H7 (cell line): Measurements from ENCODE around the gene OXLD1. TPM values are rescaled to one million over a fixed set of nuclear protein-coding genes. Genes with fewer than 3 reads are reported as not detected.
"Not testable (repeated sequence)": the region's sequence is repeated elsewhere in the genome, so short reads cannot be mapped to it uniquely, and the experiment has no call there.

ENCODE experiments used
- DNase-seq: peaks from one replicate; pipeline ENCODE4 v3.0.0; 2012
- H3K27me3 ChIP-seq: 2 replicates; pipeline ENCODE4 v1.6.0; 2011; ENCODE audit warnings: mild to moderate bottlenecking, low read length; ENCODE audit not compliant: control insufficient read depth, insufficient read depth
- H3K36me3 ChIP-seq: replicated peaks from 2 replicates; pipeline ENCODE4 v1.5.1; 2011; ENCODE audit warnings: low read length; ENCODE audit not compliant: control insufficient read depth, insufficient read depth
- H3K4me3 ChIP-seq: 2 replicates; pipeline ENCODE4 v1.5.1; 2011; ENCODE audit warnings: low read depth, mild to moderate bottlenecking, control low read depth, low read length, moderate library complexity; ENCODE audit not compliant: insufficient read depth
- total RNA-seq: library from RNA; depleted of rRNA; stranded (reverse); fragments of >200 nt; shearing (Covaris generic); gene quantifications from 2 replicates; pipeline ENCODE4 v1.2.3, GENCODE V29; 2014

The OXLD1 gene
- total RNA-seq, 1 experiment from 2014 or later: 115 TPM

DNA sequence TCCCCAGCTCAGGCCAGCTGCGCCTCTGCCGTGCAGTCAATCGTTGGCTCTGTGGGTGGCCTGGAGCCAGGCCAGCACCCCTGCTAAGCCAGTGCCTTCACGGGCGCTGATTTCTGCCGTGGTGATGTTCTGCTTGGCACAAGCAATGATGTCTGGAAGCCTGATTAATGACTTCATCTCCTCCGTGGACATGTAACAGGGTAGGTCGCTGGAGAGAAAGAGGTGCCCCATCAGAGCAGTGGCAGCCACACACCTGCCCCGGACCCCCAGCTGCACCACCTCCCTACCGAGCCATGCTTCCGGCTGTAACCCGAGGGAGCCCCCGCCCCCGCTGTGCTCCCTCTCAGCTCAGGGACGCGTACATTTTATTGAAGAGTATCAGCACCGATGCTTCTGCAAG is 15.3 kb upstream of the OXLD1 start:
- H3K36me3 ChIP-seq: peaks cover 8% of the 10 kb centered on the region
- H3K4me3 ChIP-seq: no peak overlapping the region
- H3K27me3 ChIP-seq: no peaks in the 10 kb centered on the region
- DNase-seq: peak; percentile 41

DNA sequence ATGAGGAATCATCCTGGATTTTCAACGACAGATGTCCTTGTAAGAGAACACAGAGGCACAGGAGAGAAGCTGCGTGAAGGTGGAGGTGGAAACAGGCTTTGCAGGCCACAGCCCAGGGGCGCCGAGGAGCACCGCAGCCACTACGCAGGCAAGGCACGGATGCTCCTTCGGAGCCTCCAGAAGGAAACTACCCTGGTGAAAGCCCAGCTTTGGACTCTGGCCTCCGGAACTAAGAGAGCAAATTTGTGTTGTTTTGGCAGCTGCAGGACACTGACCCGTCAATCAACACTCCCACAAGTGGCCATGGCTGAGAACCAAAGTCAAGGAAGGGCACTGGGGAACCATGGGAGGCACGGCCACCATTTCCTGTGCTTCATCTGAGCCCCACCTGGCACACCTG is 13.7 kb upstream of the OXLD1 start:
- Histone ChIP-seq H3K4me3 (no peak overlapping the region), H3K27me3 (no peaks in the 10 kb centered on the region), H3K36me3 (peaks cover 2% of the 10 kb centered on the region)
- DNase-seq: peak; percentile 36

DNA sequence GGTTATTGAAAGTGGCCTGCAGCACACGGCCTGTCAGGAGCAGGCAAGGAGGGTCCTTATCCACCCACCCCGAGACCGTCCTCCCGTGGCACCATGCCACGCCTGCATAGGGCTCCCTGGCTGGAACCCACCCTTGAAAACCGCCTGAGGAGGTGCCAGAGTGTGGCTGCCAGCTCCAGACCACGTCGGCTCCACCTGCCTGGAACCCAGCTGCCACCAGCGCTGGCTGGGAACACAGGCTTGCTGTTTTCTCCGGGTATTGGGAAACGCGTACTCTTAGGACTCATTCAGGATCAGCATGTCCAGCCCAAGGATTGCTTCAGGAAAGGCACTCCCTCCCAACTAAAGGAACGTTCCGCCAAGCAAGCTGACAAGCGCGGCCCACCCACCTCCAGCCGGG is 10.5 kb upstream of the OXLD1 start:
- H3K36me3 ChIP-seq: peaks cover 14% of the 10 kb centered on the region
- H3K27me3 ChIP-seq: no peaks in the 10 kb centered on the region
- peak; percentile 45 for DNase-seq
- no peak overlapping the region for H3K4me3 ChIP-seq

DNA sequence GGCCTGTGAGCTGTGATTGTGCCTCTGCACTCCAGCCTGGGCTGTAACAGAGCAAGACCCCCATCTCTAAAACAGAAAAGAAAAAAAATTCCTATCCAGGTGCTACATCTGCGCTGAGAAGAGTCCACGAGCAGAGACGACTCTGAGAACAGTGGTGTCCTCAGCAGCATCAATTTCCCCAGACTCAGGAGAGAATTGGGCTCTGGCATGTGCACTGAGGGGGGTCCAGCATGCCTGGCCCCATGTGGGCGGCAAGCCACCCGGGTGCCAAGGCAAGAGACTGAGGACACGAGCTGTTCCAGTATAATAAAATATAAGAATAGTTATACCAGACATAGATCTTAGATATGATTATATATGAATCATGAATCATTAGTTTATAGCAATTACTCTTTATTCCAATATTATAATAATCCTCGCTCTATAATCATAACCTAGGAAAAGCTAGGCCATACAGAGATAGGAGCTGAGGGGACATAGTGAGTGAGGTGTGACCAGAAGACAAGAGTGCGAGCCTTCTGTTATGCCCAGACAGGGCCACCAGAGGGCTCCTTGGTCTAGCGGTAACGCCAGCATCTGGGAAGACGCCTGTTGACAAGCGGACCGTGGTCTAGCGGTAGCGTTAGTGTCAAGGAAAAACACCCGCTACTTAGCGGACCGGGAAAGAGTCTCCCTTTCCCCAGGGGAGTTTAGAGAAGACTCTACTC is 9.3 kb upstream of the OXLD1 start:
- peak; percentile 37 for DNase-seq
- H3K36me3 ChIP-seq: peaks cover 21% of the 10 kb centered on the region
- H3K4me3 ChIP-seq, H3K27me3 ChIP-seq: not testable (repeated sequence)

DNA sequence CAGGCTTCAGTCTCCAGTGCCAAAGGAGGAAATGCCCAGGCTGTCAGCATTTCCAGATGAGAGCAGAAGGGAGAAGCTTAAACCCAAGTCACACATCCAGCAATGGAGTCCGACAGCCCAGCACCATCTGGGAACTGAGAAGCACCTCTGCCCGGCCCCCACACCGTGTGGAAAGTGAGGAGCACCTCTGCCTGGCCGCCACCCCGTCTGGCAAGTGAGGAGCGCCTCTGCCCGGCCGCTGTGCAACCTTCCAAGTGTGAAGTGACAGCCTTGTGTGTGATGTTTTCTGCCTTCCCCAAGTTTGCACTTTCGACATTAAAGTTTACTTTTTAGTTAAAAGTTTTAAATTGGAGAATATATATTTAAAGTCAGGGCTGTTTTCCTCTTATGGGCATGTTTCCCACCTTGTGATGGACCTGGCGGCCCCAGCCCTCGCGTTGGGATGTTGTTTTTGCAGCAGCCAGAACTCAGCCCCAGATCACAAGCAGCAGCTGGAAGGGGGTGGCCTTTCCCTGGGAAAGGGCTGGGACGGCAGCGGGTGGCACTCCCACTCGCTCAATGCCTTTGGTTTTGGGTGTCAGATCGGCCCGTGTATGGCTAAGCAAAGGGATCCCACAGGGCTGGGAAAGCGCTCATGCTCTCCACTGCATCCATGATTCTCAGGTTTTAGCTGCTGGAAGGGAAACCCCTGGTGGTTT is 7.3 kb upstream of the OXLD1 start:
- Histone ChIP-seq H3K36me3 (peaks cover 35% of the 10 kb centered on the region), H3K27me3 (no peaks in the 10 kb centered on the region), H3K4me3 (no peak overlapping the region)
- peak; percentile 32 for DNase-seq

DNA sequence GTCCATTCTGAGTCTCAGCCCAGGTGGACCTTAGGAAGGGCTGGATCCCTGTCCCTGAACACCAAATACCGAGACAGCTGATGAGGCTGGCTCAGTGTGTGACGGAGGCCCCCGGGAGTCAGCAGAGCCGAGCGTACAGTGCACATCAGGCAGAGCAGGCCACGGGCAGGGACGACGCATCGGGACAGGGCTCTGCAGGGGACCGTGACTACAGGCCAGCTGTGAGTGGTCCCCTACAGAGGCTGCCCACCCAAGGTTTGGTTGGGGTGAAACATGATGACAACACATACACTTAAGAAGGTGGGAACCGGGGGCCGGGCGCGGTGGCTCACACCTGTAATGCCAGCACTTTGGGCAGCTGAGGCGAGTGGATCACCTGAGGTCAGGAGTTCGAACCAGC is 6.5 kb upstream of the OXLD1 start:
- no peak overlapping the region for H3K4me3 ChIP-seq
- peaks cover 40% of the 10 kb centered on the region for H3K36me3 ChIP-seq
- no peak for DNase-seq
- H3K27me3 ChIP-seq: no peaks in the 10 kb centered on the region

DNA sequence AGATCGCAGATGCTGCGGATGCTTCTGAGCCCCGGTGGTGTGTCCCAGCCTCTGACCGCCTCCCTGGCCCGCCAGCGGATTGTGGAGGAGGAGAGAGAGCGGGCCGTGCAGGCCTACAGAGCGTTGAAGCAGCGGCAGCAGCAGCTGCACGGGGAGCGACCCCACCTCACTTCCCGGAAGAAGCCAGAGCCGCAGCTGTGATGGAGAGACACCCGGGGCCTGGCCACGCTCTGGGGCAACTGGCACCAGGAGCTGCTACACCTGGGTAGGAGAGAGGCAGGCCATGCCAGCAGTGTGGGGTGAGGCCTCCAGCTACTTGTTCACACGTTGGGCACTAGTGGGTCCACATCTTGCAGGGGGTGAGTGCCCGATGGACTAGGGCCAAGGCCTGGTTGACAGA is 6.1 kb upstream of the OXLD1 start:
- H3K4me3 ChIP-seq: no peak overlapping the region
- peak; percentile 19 for DNase-seq
- H3K36me3 ChIP-seq: peaks cover 40% of the 10 kb centered on the region
- no peaks in the 10 kb centered on the region for H3K27me3 ChIP-seq

DNA sequence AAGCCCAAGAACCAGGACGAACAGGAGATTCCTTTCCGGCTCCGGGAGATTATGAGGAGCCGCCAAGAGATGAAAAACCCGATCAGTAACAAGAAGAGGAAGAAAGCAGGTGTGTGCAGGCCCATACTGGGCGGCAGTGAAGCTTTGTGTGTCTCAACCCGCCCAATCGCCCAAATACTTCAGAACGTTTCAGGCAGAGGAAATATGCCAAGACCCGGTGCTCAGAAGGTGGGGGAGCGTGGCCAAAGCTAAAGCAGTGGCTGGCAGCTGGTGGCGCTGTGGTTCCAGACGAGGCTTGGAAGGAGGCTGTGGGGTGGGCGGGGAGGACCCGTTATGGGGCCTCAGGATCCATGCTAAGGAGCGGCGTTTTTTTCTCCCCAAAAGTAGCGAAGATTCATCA is 1.3 kb upstream of the OXLD1 start:
- DNase-seq: peak; percentile 75
- Histone ChIP-seq H3K36me3 (peaks cover 37% of the 10 kb centered on the region), H3K27me3 (no peaks in the 10 kb centered on the region), H3K4me3 (no peak overlapping the region)

DNA sequence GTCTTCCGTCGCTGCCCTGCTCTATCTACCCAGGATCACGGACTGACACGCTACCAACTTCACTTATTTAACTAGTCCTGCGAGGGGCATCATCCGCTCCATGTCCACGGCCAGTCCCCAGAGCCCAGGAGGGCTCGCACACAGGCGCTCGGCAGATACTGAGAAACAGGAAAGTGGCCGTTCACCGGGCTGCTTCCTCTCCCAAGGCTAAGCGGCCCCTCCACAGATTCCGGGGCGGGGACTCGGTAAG is 388 bp downstream of the OXLD1 start:
- Histone ChIP-seq H3K4me3 (peak overlapping the region; percentile 97), H3K36me3 (peaks cover 20% of the 10 kb centered on the region), H3K27me3 (no peaks in the 10 kb centered on the region)
- DNase-seq: no peak

DNA sequence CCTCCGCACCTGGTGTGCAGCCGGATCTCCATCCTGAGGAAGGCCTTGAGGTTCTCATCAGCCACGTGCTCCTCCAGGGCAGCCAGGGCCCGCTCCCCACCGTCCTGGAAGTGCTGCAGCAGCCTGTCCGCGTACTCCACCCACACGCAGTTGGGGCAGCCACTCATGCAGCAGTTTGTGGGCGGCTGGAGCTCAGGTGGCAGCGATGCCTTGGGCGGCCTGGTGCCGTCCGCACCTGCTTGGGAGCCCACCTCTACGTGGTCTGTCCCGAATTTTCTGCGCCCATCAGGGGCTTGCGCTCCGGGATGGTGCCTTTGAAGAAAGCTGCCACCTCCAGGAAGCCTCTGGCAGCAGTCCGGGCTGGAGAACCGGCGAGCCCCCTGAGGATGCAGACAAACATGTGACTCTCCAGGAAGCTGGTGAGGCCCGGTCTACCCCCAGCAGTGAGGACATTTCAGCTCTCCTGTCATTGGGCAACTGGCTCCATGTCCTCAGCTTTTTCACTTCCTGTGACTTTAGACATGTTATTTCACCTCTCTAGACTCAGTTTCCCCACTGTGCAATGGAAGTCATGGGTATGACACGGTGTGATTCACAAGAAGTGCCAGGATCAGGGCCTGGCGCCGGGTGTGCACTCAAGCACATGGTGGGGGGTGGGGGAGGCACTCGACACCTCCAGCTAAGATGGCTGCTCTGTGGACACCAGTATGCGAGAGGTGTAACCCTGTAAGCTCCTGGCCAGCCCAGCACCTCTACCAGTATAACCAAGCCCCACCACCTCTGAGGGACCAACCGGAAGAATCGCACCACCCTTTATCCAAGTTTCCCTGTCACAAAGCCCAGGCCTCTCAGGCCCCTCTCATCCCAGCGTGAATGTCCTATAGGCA is 957 bp downstream of the OXLD1 start:
- Histone ChIP-seq H3K36me3 (peaks cover 18% of the 10 kb centered on the region), H3K4me3 (peak overlapping the region; percentile 97), H3K27me3 (no peaks in the 10 kb centered on the region)
- peak; percentile 69 for DNase-seq

DNA sequence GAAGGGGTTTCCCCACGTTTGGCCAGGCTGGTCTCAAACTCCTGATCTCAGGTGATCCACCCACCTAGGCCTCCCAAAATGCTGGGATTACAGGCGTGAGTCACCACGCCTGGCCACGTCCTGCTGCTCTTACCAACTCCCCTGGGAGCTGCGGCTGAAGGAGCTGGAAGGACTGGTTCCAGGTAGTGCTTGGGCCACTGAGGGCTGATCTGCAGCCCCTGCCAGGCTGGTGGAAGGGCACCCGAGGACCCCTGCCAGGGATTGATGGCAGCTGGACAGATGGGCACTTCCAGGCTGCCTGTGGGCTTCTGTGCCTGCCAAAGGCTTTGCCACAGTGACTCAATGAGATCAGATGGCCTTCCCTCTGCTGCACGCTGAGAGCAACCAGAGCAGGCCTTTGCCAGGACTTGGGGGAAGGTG is 2.3 kb downstream of the OXLD1 start:
- no peaks in the 10 kb centered on the region for H3K27me3 ChIP-seq
- no peak for DNase-seq
- peaks cover 8% of the 10 kb centered on the region for H3K36me3 ChIP-seq
- no peak overlapping the region for H3K4me3 ChIP-seq

DNA sequence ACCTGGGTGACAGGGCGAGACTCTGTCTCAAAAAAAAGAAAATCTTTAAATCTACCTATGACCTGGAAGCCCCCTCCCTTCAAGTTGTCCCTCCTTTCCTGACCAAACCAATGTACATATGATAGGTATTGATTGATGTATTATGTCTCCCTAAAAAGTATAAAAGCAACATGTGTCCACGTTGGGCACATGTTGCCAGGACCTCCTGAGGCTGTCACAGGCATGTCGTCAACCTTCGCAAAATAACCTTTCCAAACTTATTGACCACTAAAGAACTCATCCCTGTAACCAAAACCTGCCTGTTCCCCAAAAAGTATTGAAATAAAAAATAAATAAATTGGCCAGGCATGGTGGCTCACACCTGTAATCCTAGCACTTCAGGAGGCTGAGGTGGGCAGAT is 4.4 kb downstream of the OXLD1 start:
- no peak overlapping the region for H3K4me3 ChIP-seq
- DNase-seq: no peak
- peaks cover 2% of the 10 kb centered on the region for H3K36me3 ChIP-seq
- H3K27me3 ChIP-seq: no peaks in the 10 kb centered on the region

DNA sequence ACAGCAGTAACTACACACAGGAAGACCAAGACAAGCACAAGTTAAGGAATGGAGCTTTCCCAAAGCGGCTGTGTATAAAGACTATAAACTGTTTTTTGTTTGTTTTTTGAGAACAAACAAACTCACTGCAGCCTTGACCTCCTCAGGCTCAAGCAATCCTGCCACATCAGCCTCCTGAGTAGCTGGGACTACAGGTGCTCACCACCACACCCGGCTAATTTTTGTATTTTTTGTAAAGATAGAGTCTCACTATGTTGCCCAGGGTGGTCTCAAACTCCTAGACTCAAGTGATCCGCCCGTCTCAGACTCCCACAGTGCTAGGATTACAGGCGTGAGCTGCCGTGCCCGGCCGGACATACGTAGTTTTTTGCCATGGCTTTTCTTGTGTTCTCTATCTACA is 6.0 kb downstream of the OXLD1 start:
- Histone ChIP-seq H3K4me3 (no peak overlapping the region), H3K27me3 (no peaks in the 10 kb centered on the region), H3K36me3 (peaks cover 2% of the 10 kb centered on the region)
- DNase-seq: no peak

DNA sequence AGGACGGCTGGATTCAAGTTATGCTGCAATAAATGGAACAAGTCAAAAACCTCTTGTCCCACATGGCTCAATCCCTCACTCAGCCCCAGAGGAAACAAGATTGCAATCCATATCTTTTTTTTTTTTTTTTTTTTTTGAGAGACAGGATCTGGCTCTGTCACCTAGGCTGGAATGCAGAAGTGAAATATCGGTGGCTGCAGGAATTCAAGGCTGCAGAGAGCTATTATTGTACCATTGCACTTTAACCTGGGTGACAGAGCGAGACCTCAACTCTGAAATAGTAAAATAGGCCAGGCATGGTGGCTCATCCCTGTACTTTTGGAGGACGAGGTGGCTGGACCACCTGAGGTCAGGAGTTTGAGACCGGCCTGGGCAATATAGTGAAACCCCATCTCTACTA is 7.4 kb downstream of the OXLD1 start:
- DNase-seq: no peak
- Histone ChIP-seq H3K4me3 (no peak overlapping the region), H3K36me3 (no peaks in the 10 kb centered on the region), H3K27me3 (no peaks in the 10 kb centered on the region)

DNA sequence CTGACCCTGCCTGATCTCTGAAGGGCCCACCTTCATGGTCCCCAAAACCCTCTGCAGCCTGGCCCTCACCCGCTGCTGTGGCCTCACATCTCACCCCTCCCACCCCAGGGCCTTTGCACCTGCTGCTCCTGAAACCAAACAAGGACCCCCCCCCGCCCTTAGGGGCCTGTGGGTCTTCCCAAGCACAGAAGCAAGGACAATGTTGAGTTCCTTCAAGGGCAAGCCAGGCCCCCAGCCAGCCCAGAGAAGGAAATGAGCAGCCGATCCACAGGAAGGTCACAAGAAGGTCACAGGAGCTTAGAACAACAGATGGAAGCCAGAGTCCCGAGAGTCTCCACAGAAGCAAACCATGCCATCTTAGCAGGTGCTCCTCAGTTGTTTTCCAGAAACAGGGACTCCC is 9.6 kb downstream of the OXLD1 start:
- H3K36me3 ChIP-seq: no peaks in the 10 kb centered on the region
- no peaks in the 10 kb centered on the region for H3K27me3 ChIP-seq
- DNase-seq: peak; percentile 37
- no peak overlapping the region for H3K4me3 ChIP-seq
